ENCODE results near the gene PPP1R13B.
"Not testable (repeated sequence)": the region's sequence is repeated elsewhere in the genome, so short reads cannot be mapped to it uniquely, and the experiment has no call there.

Gene PPP1R13B

DNA sequence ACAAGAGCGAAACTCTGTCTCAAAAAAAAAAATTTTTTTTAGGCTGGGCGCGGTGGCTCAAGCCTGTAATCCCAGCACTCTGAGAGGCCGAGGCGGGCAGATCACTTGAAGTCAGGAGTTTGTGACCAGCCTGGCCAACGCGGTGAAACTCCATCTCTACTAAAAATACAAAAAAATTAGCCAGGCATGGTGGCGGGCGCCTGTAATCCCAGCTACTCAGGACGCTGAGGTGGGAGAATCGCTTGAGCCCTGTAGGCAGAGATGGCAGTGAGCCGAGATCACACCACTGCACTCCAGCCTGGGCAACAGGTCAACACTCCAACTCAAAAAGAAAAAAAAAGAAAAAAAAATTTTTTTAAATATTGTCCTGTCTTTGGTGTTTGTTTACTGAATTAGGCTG, 6.1 kb downstream of the PPP1R13B start:
- H3K36me3 ChIP-seq (ENCODE audit: control insufficient read depth, insufficient read depth, low read length); H3K4me1 ChIP-seq (ENCODE audit: control insufficient read depth, insufficient read depth, low read length); H3K27ac ChIP-seq (ENCODE audit: low read depth, low read length); H3K9ac ChIP-seq (ENCODE audit: low read length); H3K9me3 ChIP-seq (ENCODE audit: control insufficient read depth, insufficient read depth, low read depth, low read length); H3K4me3 ChIP-seq (ENCODE audit: low read depth, low read length): not testable (repeated sequence)
- peaks cover 18% of the 10 kb centered on the region for H3K27me3 ChIP-seq (ENCODE audit: control insufficient read depth, insufficient read depth, low read length)

DNA sequence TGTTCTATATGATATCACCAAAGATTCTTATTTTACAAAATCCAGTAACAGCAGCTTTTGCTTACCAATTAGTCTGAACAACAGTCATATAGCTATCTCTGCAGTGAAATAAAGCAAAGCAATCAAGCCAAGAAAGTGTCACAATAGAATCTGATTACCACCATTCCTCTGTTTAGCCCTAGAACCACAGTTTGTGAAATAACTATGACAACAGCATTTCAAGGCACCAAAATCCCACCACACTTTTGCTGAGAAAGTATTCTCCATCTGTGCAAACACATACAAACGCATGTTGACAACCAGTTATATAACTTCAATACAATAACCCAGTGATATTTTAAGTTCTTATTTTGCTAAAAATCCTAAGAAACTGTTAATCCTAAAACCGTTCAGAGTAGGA, 7.4 kb downstream of the PPP1R13B start:
- Histone ChIP-seq H3K9me3 (ENCODE audit: control insufficient read depth, insufficient read depth, low read depth, low read length) (no peaks in the 10 kb centered on the region), H3K9ac (ENCODE audit: low read length) (no peak overlapping the region), H3K27ac (ENCODE audit: low read depth, low read length) (no peak overlapping the region), H3K4me1 (ENCODE audit: control insufficient read depth, insufficient read depth, low read length) (no peaks in the 10 kb centered on the region), H3K4me3 (ENCODE audit: low read depth, low read length) (no peak overlapping the region), H3K27me3 (ENCODE audit: control insufficient read depth, insufficient read depth, low read length) (peaks cover 6% of the 10 kb centered on the region), H3K36me3 (ENCODE audit: control insufficient read depth, insufficient read depth, low read length) (no peaks in the 10 kb centered on the region)

DNA sequence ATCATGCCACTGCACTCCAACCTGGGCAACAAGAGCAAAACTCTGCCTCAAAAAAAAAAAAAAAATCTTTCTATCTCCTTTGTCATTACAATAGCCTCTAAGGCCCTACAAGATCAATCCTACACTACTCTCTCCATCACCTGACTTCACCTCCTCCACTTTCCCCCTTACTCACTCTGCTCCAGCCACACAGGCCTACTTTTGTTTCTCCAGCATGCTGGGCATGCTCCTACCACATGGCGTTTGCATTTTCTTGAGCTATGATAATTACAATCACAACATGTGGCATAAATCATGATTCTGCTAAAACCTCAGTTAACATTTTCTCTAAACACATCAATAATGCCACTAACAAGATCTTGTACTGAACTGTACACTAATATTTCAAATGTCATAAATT, 7.8 kb downstream of the PPP1R13B start:
- Histone ChIP-seq H3K36me3 (ENCODE audit: control insufficient read depth, insufficient read depth, low read length) (no peaks in the 10 kb centered on the region), H3K4me1 (ENCODE audit: control insufficient read depth, insufficient read depth, low read length) (no peaks in the 10 kb centered on the region), H3K27me3 (ENCODE audit: control insufficient read depth, insufficient read depth, low read length) (peaks cover 2% of the 10 kb centered on the region), H3K9ac (ENCODE audit: low read length) (no peak overlapping the region), H3K9me3 (ENCODE audit: control insufficient read depth, insufficient read depth, low read depth, low read length) (no peaks in the 10 kb centered on the region), H3K27ac (ENCODE audit: low read depth, low read length) (no peak overlapping the region), H3K4me3 (ENCODE audit: low read depth, low read length) (no peak overlapping the region)

DNA sequence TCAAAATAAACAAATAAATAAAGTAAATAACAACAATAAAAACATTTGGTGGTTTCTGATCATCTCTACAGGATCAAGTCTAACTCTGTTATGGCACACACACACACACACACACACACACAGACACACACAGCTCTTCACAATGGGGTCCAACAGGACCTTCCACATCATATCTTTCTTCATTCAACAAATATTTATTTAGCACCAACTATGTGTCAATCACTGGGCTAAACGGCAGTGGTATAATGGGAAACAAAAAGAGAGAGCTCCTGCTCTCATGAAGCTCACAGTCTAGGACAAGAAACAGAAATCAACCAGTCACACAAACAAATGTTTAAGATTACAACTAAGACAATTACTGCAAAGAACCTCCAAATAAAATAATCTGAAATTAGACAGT, 9.3 kb downstream of the PPP1R13B start:
- Histone ChIP-seq H3K4me1 (ENCODE audit: control insufficient read depth, insufficient read depth, low read length) (no peaks in the 10 kb centered on the region), H3K27me3 (ENCODE audit: control insufficient read depth, insufficient read depth, low read length) (no peaks in the 10 kb centered on the region), H3K36me3 (ENCODE audit: control insufficient read depth, insufficient read depth, low read length) (no peaks in the 10 kb centered on the region), H3K4me3 (ENCODE audit: low read depth, low read length) (no peak overlapping the region), H3K27ac (ENCODE audit: low read depth, low read length) (no peak overlapping the region), H3K9ac (ENCODE audit: low read length) (no peak overlapping the region), H3K9me3 (ENCODE audit: control insufficient read depth, insufficient read depth, low read depth, low read length) (no peaks in the 10 kb centered on the region)

DNA sequence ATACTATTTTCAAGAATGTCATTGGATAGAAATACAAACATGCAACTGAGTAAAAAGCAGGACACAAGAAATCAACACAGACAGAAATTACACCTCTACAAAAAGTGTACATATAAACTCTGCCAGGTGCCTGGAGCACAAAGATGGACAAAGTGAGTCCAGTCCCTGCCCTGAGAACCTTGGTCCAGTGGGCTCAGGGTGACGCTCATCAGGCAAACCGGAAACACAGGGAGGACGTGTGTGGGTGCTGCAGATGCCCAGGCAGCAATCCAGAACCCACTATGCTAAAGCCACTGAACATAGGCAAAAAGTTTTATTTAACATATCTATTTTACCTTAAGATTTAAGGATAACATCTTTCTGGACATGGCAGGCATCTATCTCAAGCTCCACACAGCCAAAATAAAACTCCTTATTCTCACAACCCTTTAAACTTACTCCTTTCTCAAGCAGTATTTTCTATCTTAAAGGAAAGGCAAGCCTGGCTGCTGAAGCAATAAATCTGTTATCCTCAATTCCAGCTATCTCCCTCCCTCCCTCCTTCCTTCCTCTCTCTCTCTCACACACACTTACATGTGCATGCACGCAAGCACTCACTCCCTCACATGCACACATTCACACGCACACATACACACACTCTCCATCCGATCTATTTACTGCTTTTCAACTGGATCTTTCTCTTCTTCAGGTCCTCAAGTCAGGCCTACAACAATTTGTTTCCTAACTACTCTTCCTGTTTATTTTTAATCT, 10.2 kb downstream of the PPP1R13B start:
- H3K4me3 ChIP-seq (ENCODE audit: low read depth, low read length): no peak overlapping the region

DNA sequence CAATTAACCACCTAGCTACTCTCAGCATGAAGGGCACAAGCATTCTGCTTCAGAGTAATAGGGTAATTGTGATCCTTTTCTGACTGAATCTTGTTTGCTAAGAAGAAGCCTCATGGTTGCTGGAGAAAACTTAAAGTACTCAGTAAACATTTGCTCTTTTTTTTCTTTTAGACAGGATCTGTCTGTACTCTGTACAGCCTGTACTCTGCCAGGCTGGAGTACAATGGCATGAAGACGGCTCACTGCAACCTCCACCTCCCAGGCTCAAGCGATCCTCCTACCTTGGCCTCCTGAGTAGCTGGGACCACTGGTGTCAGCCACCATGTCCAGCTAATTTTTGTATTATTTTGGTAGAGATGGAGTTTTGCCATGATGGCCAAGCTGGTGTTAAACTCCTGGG, 12.4 kb downstream of the PPP1R13B start:
- H3K27me3 ChIP-seq (ENCODE audit: control insufficient read depth, insufficient read depth, low read length): no peaks in the 10 kb centered on the region

More for the DNA sequence above, 10.2 kb downstream of the PPP1R13B start:
- Histone ChIP-seq H3K9ac (ENCODE audit: low read length) (no peak overlapping the region), H3K9me3 (ENCODE audit: control insufficient read depth, insufficient read depth, low read depth, low read length) (no peaks in the 10 kb centered on the region), H3K27ac (ENCODE audit: low read depth, low read length) (no peak overlapping the region), H3K27me3 (ENCODE audit: control insufficient read depth, insufficient read depth, low read length) (no peaks in the 10 kb centered on the region), H3K36me3 (ENCODE audit: control insufficient read depth, insufficient read depth, low read length) (no peaks in the 10 kb centered on the region), H3K4me1 (ENCODE audit: control insufficient read depth, insufficient read depth, low read length) (no peaks in the 10 kb centered on the region)

DNA sequence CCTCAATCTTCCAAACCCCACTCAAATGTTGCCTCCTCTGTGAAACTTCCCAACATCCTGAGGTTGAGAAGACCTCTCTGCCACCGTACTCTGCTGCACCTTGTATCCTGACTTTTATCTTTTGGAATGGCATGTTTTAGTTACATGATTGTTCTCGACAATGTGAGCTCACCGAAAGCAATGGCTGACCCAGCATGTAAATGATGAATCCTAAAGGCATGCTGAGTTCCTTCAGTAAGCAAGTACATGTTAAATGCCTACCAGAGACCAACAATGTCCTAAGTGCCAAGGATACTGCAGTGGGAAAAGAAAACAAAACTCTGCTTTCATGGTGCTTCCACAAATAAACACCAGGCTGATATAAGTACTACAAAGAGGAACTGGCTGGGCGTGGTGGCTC, 13.7 kb downstream of the PPP1R13B start:
- Histone ChIP-seq H3K36me3 (ENCODE audit: control insufficient read depth, insufficient read depth, low read length) (no peaks in the 10 kb centered on the region), H3K27ac (ENCODE audit: low read depth, low read length) (no peak overlapping the region), H3K4me1 (ENCODE audit: control insufficient read depth, insufficient read depth, low read length) (no peaks in the 10 kb centered on the region), H3K9me3 (ENCODE audit: control insufficient read depth, insufficient read depth, low read depth, low read length) (no peaks in the 10 kb centered on the region), H3K9ac (ENCODE audit: low read length) (no peak overlapping the region), H3K27me3 (ENCODE audit: control insufficient read depth, insufficient read depth, low read length) (no peaks in the 10 kb centered on the region), H3K4me3 (ENCODE audit: low read depth, low read length) (no peak overlapping the region)

More for the DNA sequence above, 12.4 kb downstream of the PPP1R13B start:
- no peaks in the 10 kb centered on the region for H3K9me3 ChIP-seq (ENCODE audit: control insufficient read depth, insufficient read depth, low read depth, low read length)
- no peaks in the 10 kb centered on the region for H3K36me3 ChIP-seq (ENCODE audit: control insufficient read depth, insufficient read depth, low read length)
- H3K4me1 ChIP-seq (ENCODE audit: control insufficient read depth, insufficient read depth, low read length): no peaks in the 10 kb centered on the region
- H3K4me3 ChIP-seq (ENCODE audit: low read depth, low read length): no peak overlapping the region
- H3K9ac ChIP-seq (ENCODE audit: low read length): no peak overlapping the region
- no peak overlapping the region for H3K27ac ChIP-seq (ENCODE audit: low read depth, low read length)

DNA sequence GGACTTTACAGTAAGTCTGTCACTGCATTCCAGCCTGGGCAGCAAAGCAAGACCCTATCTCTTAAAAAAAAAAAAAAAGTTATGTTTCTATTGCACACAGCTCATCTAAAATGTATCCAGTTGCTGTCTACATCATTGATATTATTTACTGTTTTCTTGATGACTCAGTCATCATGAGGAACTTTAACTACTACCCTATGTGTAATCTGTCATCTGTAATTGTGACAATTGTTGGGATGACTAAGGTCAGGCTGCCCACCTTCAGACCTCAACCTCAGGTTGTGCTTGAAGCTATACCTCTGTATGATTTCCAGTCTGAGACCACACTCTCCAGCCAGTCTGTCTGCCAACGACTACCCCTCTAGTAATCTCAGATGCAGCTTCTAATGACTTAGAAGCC, 15.3 kb downstream of the PPP1R13B start:
- Histone ChIP-seq H3K9me3 (ENCODE audit: control insufficient read depth, insufficient read depth, low read depth, low read length) (no peaks in the 10 kb centered on the region), H3K36me3 (ENCODE audit: control insufficient read depth, insufficient read depth, low read length) (no peaks in the 10 kb centered on the region), H3K9ac (ENCODE audit: low read length) (no peak overlapping the region), H3K27ac (ENCODE audit: low read depth, low read length) (no peak overlapping the region), H3K4me3 (ENCODE audit: low read depth, low read length) (no peak overlapping the region), H3K27me3 (ENCODE audit: control insufficient read depth, insufficient read depth, low read length) (no peaks in the 10 kb centered on the region), H3K4me1 (ENCODE audit: control insufficient read depth, insufficient read depth, low read length) (no peaks in the 10 kb centered on the region)

DNA sequence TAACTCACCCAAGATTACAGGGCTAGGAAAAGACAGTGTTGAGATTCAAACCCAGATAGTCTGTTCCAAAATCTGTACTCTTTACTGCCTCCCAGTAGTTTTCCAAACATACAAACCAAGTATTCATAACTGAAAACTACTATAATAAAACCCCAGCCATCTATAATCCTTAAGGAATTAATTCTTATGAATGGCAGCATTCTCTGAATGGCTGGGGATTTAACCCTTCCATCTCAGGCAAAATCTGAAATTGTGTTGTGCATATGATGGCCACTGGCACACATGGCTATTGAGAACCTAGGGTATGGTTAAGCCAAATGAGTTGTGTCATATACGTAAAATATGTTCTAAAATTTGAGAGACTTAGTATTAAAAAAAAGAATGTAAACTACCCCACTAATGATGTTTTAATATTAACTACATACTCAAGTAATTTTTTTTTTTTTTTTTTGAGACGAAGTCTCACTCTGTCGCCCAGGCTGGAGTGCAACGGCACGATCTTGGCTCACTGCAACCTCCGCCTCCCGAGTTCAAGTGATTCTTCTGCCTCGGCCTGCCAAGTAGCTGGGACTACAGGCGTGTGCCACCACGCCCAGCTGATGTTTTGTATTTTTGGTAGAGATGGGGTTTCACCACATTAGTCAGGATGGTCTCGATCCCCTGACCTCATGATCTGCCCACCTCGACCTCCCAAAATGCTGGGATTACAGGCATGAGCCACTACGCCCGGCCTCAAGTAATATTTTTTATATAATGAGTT, 16.7 kb downstream of the PPP1R13B start:
- H3K9ac ChIP-seq (ENCODE audit: low read length): no peak overlapping the region
- no peaks in the 10 kb centered on the region for H3K9me3 ChIP-seq (ENCODE audit: control insufficient read depth, insufficient read depth, low read depth, low read length)
- no peaks in the 10 kb centered on the region for H3K4me1 ChIP-seq (ENCODE audit: control insufficient read depth, insufficient read depth, low read length)
- H3K4me3 ChIP-seq (ENCODE audit: low read depth, low read length): no peak overlapping the region
- no peaks in the 10 kb centered on the region for H3K27me3 ChIP-seq (ENCODE audit: control insufficient read depth, insufficient read depth, low read length)
- H3K27ac ChIP-seq (ENCODE audit: low read depth, low read length): no peak overlapping the region
- no peaks in the 10 kb centered on the region for H3K36me3 ChIP-seq (ENCODE audit: control insufficient read depth, insufficient read depth, low read length)

DNA sequence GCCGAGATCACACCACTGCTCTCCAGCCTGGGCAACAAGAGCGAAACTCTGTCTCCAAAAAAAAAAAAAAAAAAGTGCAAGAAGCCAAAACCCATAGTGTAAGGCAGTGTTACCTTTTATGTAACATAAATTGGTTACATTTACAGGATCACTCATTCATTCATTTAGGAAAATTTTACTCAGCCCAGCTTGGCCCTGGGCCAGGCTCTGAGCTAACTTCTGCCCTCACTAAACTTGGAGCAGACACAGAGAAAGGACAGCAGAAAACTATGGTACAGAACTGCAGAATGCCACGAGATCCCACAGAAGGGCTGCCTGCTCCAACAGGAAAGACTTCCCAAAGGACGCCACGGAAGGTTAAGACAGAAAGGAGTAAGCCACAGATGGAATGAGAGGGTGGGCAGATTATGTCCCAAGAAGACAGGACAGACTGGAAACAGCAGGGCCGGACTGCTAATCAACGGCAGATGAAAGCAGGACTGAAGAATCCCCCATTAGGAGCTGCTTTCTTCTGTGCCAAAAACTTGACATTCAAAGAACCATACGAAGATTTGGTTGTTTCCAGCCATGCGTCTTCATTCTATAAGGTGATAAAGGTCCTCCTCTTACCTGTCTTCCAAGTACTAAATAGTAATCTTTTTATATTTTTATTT, 18.9 kb downstream of the PPP1R13B start:
- Histone ChIP-seq H3K36me3 (ENCODE audit: control insufficient read depth, insufficient read depth, low read length) (no peaks in the 10 kb centered on the region), H3K9ac (ENCODE audit: low read length) (no peak overlapping the region), H3K9me3 (ENCODE audit: control insufficient read depth, insufficient read depth, low read depth, low read length) (no peaks in the 10 kb centered on the region), H3K27me3 (ENCODE audit: control insufficient read depth, insufficient read depth, low read length) (no peaks in the 10 kb centered on the region), H3K4me1 (ENCODE audit: control insufficient read depth, insufficient read depth, low read length) (no peaks in the 10 kb centered on the region), H3K27ac (ENCODE audit: low read depth, low read length) (no peak overlapping the region), H3K4me3 (ENCODE audit: low read depth, low read length) (no peak overlapping the region)

DNA sequence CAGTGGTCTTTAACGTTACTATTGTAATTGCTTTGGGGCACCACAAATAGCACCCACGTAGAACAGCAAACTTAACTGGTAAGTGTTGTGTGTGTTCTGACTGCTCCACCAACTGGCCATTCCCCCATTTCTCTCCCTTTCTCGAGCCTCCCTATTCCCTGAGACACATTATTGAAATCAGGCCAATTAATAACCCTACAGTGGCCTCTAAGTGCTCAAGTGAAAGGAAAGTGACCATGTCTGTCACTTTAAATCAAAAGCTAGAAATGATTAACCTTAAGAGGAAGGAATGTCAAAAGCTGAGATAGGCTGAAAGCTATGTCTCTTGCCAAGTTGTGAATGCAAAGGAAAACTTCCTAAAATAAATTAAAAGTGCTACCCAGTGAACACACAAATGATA, 22.3 kb downstream of the PPP1R13B start:
- Histone ChIP-seq H3K9me3 (ENCODE audit: control insufficient read depth, insufficient read depth, low read depth, low read length) (no peaks in the 10 kb centered on the region), H3K27ac (ENCODE audit: low read depth, low read length) (no peak overlapping the region), H3K4me3 (ENCODE audit: low read depth, low read length) (no peak overlapping the region)

More for the DNA sequence above, 22.3 kb downstream of the PPP1R13B start:
- Histone ChIP-seq H3K36me3 (ENCODE audit: control insufficient read depth, insufficient read depth, low read length) (no peaks in the 10 kb centered on the region), H3K9ac (ENCODE audit: low read length) (no peak overlapping the region), H3K4me1 (ENCODE audit: control insufficient read depth, insufficient read depth, low read length) (peaks cover 3% of the 10 kb centered on the region), H3K27me3 (ENCODE audit: control insufficient read depth, insufficient read depth, low read length) (no peaks in the 10 kb centered on the region)

Measured in HUES6 (cell line).